ENCODE results near the gene PPARD. TPM values are rescaled to one million over a fixed set of nuclear protein-coding genes. Genes with fewer than 3 reads are reported as not detected.
A peak's percentile ranks its signal among the peaks of the same experiment; 100 is the strongest.

The PPARD gene
- total RNA-seq, 3 donors from 2014 or later (not counting 1 experiment from before 2014, with no cell fraction given): 14.4 to 20.4 (median 18.8) TPM

GRCh38 chr6:35406711-35407485 is 64.5 kb downstream of the PPARD start:
- Mint-ChIP-seq H3K27me3 (ENCODE audit: low read depth in 2 of 2) (no peaks in the 10 kb centered on the region), H3K4me1 (peaks cover 16 to 32% of the 10 kb centered on the region in 2 donors), H3K27ac (peak overlapping the region in 1 of 2 donors; percentile 31), H3K36me3 (no peaks in the 10 kb centered on the region), H3K9me3 (no peaks in the 10 kb centered on the region), H3K4me3 (no peak overlapping the region)
- TF ChIP-seq, protein P1, sequence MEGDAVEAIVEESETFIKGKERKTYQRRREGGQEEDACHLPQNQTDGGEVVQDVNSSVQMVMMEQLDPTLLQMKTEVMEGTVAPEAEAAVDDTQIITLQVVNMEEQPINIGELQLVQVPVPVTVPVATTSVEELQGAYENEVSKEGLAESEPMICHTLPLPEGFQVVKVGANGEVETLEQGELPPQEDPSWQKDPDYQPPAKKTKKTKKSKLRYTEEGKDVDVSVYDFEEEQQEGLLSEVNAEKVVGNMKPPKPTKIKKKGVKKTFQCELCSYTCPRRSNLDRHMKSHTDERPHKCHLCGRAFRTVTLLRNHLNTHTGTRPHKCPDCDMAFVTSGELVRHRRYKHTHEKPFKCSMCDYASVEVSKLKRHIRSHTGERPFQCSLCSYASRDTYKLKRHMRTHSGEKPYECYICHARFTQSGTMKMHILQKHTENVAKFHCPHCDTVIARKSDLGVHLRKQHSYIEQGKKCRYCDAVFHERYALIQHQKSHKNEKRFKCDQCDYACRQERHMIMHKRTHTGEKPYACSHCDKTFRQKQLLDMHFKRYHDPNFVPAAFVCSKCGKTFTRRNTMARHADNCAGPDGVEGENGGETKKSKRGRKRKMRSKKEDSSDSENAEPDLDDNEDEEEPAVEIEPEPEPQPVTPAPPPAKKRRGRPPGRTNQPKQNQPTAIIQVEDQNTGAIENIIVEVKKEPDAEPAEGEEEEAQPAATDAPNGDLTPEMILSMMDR (IDR thresholded peaks at IDR 0.05): no peak
- DNase-seq (no peak), ATAC-seq (no peak)
- H3K36me3 ChIP-seq (ENCODE audit: control insufficient read depth, insufficient read depth, low read length): peaks cover 2% of the 10 kb centered on the region
- H3K9me3 ChIP-seq (ENCODE audit: control insufficient read depth, insufficient read depth, low read length): no peaks in the 10 kb centered on the region
- no peaks in the 10 kb centered on the region for H3K27me3 ChIP-seq (ENCODE audit: control insufficient read depth, insufficient read depth, low read length)
- WGBS (ENCODE audit: insufficient coverage): 91% methylated on average over 16 of the region's 20 CpGs
- H3K27ac ChIP-seq (ENCODE audit: low read length): no peak overlapping the region
- H3K4me3 ChIP-seq (ENCODE audit: low read length): no peak overlapping the region
- intact Hi-C loops (cut with micrococcal nuclease): no loop called here
- peaks cover 11% of the 10 kb centered on the region for H3K4me1 ChIP-seq (ENCODE audit: control insufficient read depth, insufficient read depth, low read length)

DNA sequence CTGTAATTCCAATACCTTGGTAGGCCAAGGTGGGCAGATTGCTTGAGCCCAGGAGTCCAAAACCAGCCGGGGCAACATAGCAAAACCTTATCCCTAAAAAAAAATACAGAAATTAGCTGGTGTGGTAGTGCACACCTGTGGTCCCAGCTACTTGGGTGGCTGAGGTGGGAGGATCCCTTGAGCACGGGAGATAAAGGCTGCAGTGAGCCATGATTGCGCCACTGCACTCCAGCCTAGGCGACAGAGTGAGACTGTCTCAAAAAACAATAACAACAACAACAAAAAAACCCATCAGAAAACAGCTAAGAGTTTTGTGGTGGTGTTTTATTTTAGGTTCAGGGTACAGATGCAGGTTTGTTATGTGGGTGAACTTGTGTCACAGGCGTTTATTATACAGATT is 66.9 kb downstream of the PPARD start:
- Mint-ChIP-seq H3K4me3 (no peak overlapping the region), H3K27ac (peak overlapping the region in 1 of 2 donors; percentile 64), H3K9me3 (no peaks in the 10 kb centered on the region), H3K27me3 (ENCODE audit: low read depth in 2 of 2) (no peaks in the 10 kb centered on the region), H3K4me1 (peaks cover 13 to 26% of the 10 kb centered on the region in 2 donors), H3K36me3 (no peaks in the 10 kb centered on the region)
- TF ChIP-seq, protein P1 (IDR thresholded peaks at IDR 0.05): no peak
- Histone ChIP-seq H3K9me3 (ENCODE audit: control insufficient read depth, insufficient read depth, low read length) (no peaks in the 10 kb centered on the region), H3K4me3 (ENCODE audit: low read length) (no peak overlapping the region), H3K4me1 (ENCODE audit: control insufficient read depth, insufficient read depth, low read length) (peaks cover 10% of the 10 kb centered on the region), H3K27me3 (ENCODE audit: control insufficient read depth, insufficient read depth, low read length) (no peaks in the 10 kb centered on the region), H3K27ac (ENCODE audit: low read length) (no peak overlapping the region), H3K36me3 (ENCODE audit: control insufficient read depth, insufficient read depth, low read length) (peaks cover 20% of the 10 kb centered on the region)
- no peak for DNase-seq
- WGBS (ENCODE audit: insufficient coverage): 78% methylated on average over 1 of the region's 5 CpGs
- intact Hi-C loops (cut with micrococcal nuclease): no loop called here
- ATAC-seq: no peak

DNA sequence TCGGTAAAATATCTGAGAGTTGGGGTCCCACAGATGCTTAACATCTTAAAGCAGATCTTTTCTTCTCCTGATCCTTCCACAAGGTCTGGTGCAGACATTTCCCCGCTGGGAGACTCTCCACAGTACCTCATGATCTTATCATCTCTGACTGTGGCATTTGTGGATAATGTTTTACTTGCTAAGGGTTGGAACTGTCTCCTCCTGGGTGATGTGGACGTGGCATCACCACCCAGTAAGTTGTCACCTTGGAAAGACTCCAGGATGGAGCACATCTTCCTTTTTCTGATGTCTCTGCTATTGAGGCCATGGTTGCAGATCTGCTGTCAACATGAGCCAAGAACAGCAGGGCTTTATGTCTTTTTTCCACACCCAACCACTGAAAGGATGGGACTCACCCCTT is 67.8 kb downstream of the PPARD start:
- WGBS (ENCODE audit: insufficient coverage): 69% methylated on average over 2 of the region's 3 CpGs
- H3K4me1 Mint-ChIP-seq: peaks cover 13 to 26% of the 10 kb centered on the region in 2 donors

More for the DNA sequence above, 67.8 kb downstream of the PPARD start:
- TF ChIP-seq, protein P1 (IDR thresholded peaks at IDR 0.05): no peak
- Mint-ChIP-seq H3K9me3 (no peaks in the 10 kb centered on the region), H3K27me3 (ENCODE audit: low read depth in 2 of 2) (no peaks in the 10 kb centered on the region), H3K27ac (peak overlapping the region; percentile 64 to 85), H3K4me3 (no peak overlapping the region), H3K36me3 (no peaks in the 10 kb centered on the region)
- intact Hi-C loops (cut with micrococcal nuclease): no loop called here
- Histone ChIP-seq H3K4me3 (ENCODE audit: low read length) (no peak overlapping the region), H3K36me3 (ENCODE audit: control insufficient read depth, insufficient read depth, low read length) (peaks cover 22% of the 10 kb centered on the region), H3K4me1 (ENCODE audit: control insufficient read depth, insufficient read depth, low read length) (peaks cover 10% of the 10 kb centered on the region), H3K27me3 (ENCODE audit: control insufficient read depth, insufficient read depth, low read length) (no peaks in the 10 kb centered on the region), H3K9me3 (ENCODE audit: control insufficient read depth, insufficient read depth, low read length) (no peaks in the 10 kb centered on the region), H3K27ac (ENCODE audit: low read length) (no peak overlapping the region)
- DNase-seq (no peak), ATAC-seq (no peak)
